DND-41 (cell line): ENCODE measurements around the gene CD1D.

ENCODE experiments used
- CTCF ChIP-seq: IDR thresholded peaks from 2 replicates; pipeline ENCODE4 v1.5.1; 2012; ENCODE audit warnings: borderline replicate concordance, low read length, moderate library complexity, mild to moderate bottlenecking; ENCODE audit not compliant: poor library complexity, severe bottlenecking; ENCODE audit errors: extremely low read depth
- EZH2 ChIP-seq: IDR thresholded peaks from 3 replicates; pipeline ENCODE4 v1.6.1; 2012; ENCODE audit warnings: borderline replicate concordance, low read depth, mild to moderate bottlenecking, moderate library complexity, low read length, inconsistent platforms; ENCODE audit not compliant: severe bottlenecking

GRCh38 chr1:158189624-158190023 lies 8.9 kb downstream of the CD1D start:
- no peak for TF ChIP-seq CTCF
- TF ChIP-seq EZH2 = no peak
